Prostate gland (tissue), 2 donors: ENCODE results near the gene GBP2. TPM values are rescaled to one million over a fixed set of nuclear protein-coding genes. Genes with fewer than 3 reads are reported as not detected.

Experiments
- DNase-seq: peaks from one replicate; pipeline ENCODE4 v3.0.0-alpha.2; 2019; ENCODE audit warnings: low spot score
- H3K27ac ChIP-seq, 2 donors: fragments of 200-600 bp; sonication (generic); 2 replicates each; pipeline ENCODE4 v1.5.1; 2017 to 2019
- H3K27me3 ChIP-seq: fragments of 200-600 bp; sonication (generic); replicated peaks from 2 replicates; pipeline ENCODE4 v1.5.1; 2019; ENCODE audit not compliant: insufficient read depth
- H3K36me3 ChIP-seq, 2 donors: fragments of 200-600 bp; sonication (generic); 1 replicate in 1 of 2; 2 replicates in 1 of 2; pipeline versions ENCODE4 v1.5.1 to v1.8.1; 2017 to 2019
- H3K4me1 ChIP-seq: fragments of 200-600 bp; sonication (generic); replicated peaks from 2 replicates; pipeline ENCODE4 v1.5.1; 2019
- H3K4me3 ChIP-seq, 2 donors: fragments of 200-600 bp; sonication (generic); 2 replicates each; pipeline ENCODE4 v1.5.1; 2017 to 2019
- H3K9me3 ChIP-seq: fragments of 200-600 bp; sonication (generic); 2 replicates; pipeline ENCODE4 v1.5.1; 2017
- CTCF ChIP-seq, 4 experiments: fragments of 200-600 bp in 2 of 4; fragments of 450-650 bp in 2 of 4; sonication (generic) in 2 of 4; IDR thresholded peaks; 1 replicate in 3 of 4; 2 replicates in 1 of 4; pipeline ENCODE4 v1.5.1; 2016 to 2019; ENCODE audit warnings: antibody characterized with exemption in 4 of 4, mild to moderate bottlenecking in 2 of 4, moderate library complexity in 2 of 4
- POLR2A ChIP-seq: fragments of 450-650 bp; IDR thresholded peaks from one replicate; pipeline ENCODE4 v1.6.1; 2016; ENCODE audit warnings: antibody characterized with exemption, mild to moderate bottlenecking
- POLR2AphosphoS5 ChIP-seq: sonication (generic); formaldehyde crosslinking; IDR thresholded peaks from one replicate; pipeline ENCODE4 v1.6.1; 2017; ENCODE audit warnings: antibody characterized with exemption
- WGBS: methylation state at CpG from one replicate; pipeline ENCODE4 v1.1.5; 2018; 5-methylcytosine and 5-hydroxymethylcytosine counted together
- intact Hi-C: fragments of 100-400 bp; cut with DNase I; formaldehyde crosslinking; loops from one replicate; pipeline ENCODE4 v1.14.2; 2022
- total RNA-seq, 2 donors: library from RNA; depleted of rRNA; stranded (reverse); fragments of >200 nt; gene quantifications; one replicate each; pipeline ENCODE4 v1.1.0, GENCODE V29; 2016

GBP2 gene
- total RNA-seq, 2 donors from 2014 or later: 34.8 to 66.4 TPM

- no peaks in the 10 kb centered on the region for H3K27me3 ChIP-seq
- H3K36me3 ChIP-seq: no peaks in the 10 kb centered on the region
- no peak for DNase-seq
- H3K27ac ChIP-seq: no peak overlapping the region
- H3K4me3 ChIP-seq: no peak overlapping the region
- 88% methylated on average over 3 of the region's 3 CpGs for WGBS
- TF ChIP-seq POLR2AphosphoS5 (no peak), POLR2A (no peak)
- H3K4me1 ChIP-seq: no peaks in the 10 kb centered on the region
- no peaks in the 10 kb centered on the region for H3K9me3 ChIP-seq
- intact Hi-C loops: no loop called here
Observed at GRCh38 chr1:89100412-89100811, 25.5 kb downstream of the GBP2 start.

DNA sequence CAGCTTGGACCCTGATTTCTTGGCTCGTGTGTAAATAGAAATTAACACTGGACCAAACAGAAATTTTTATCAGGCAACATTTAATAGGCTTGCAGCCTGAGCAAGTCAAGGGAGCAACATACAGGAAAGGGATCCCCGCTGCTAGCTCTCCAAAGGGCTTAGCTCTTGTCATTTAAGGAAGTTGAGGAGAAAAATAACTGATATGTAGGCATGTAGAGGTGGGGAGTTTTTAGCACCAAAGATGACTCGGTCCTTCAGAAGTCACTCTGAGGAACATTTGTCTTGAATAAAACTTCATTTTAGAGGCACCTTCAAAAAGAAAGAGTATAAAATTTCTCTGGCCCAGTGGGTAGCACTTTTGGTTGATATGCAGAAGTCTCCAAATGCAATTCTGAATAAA, 27.1 kb downstream of the GBP2 start:
- intact Hi-C loops: no loop called here
- 73% methylated on average over 3 of the region's 3 CpGs for WGBS
- no peaks in the 10 kb centered on the region for H3K36me3 ChIP-seq
- H3K9me3 ChIP-seq: no peaks in the 10 kb centered on the region
- no peaks in the 10 kb centered on the region for H3K27me3 ChIP-seq
- TF ChIP-seq POLR2AphosphoS5 (no peak), CTCF (IDR thresholded peaks at IDR 0.05) (no peak), POLR2A (no peak)
- H3K4me3 ChIP-seq: no peak overlapping the region
- no peak overlapping the region for H3K27ac ChIP-seq
- no peaks in the 10 kb centered on the region for H3K4me1 ChIP-seq
- DNase-seq: no peak

- Histone ChIP-seq H3K27me3 (no peaks in the 10 kb centered on the region), H3K36me3 (no peaks in the 10 kb centered on the region), H3K9me3 (no peaks in the 10 kb centered on the region), H3K4me3 (no peak overlapping the region), H3K27ac (no peak overlapping the region), H3K4me1 (no peaks in the 10 kb centered on the region)
- 92% methylated on average over 2 of the region's 2 CpGs for WGBS
- intact Hi-C loops: no loop called here
- no peak for DNase-seq
- TF ChIP-seq POLR2AphosphoS5: no peak
- TF ChIP-seq CTCF (IDR thresholded peaks at IDR 0.05): no peak
- TF ChIP-seq POLR2A: no peak
Observed at GRCh38 chr1:89095737-89096136, 30.2 kb downstream of the GBP2 start.

GRCh38 chr1:89089962-89090361, 36.0 kb downstream of the GBP2 start:
- intact Hi-C loops: loop anchor here (10.0 kb wide), 1 partner anchor 275 kb away; the partner anchor contains the start of gene GBP6

GRCh38 chr1:89088572-89088971, 37.3 kb downstream of the GBP2 start:
- DNase-seq: no peak
- intact Hi-C loops: loop anchor here (10.0 kb wide), 1 partner anchor 276 kb away; the partner anchor contains the start of gene GBP6
- no peaks in the 10 kb centered on the region for H3K9me3 ChIP-seq
- H3K4me1 ChIP-seq: no peaks in the 10 kb centered on the region
- 76% methylated on average over 10 of the region's 10 CpGs for WGBS
- TF ChIP-seq POLR2A: no peak
- no peak for TF ChIP-seq CTCF (IDR thresholded peaks at IDR 0.05)
- TF ChIP-seq POLR2AphosphoS5: no peak
- no peaks in the 10 kb centered on the region for H3K27me3 ChIP-seq
- H3K36me3 ChIP-seq: no peaks in the 10 kb centered on the region
- H3K4me3 ChIP-seq: no peak overlapping the region
- H3K27ac ChIP-seq: no peak overlapping the region

More at GRCh38 chr1:89089962-89090361, 36.0 kb downstream of the GBP2 start:
- no peak for DNase-seq
- no peaks in the 10 kb centered on the region for H3K4me1 ChIP-seq
- H3K9me3 ChIP-seq: no peaks in the 10 kb centered on the region
- no peaks in the 10 kb centered on the region for H3K27me3 ChIP-seq
- TF ChIP-seq CTCF (IDR thresholded peaks at IDR 0.05) (no peak), POLR2AphosphoS5 (no peak), POLR2A (no peak)
- H3K27ac ChIP-seq: no peak overlapping the region
- no peak overlapping the region for H3K4me3 ChIP-seq
- WGBS: 54% methylated on average over 1 of the region's 1 CpG
- H3K36me3 ChIP-seq: no peaks in the 10 kb centered on the region
